Sciatic nerve (tissue), 2 donors: ENCODE data around the gene DNAJC11. TPM values are rescaled to one million over a fixed set of nuclear protein-coding genes. Genes with fewer than 3 reads are reported as not detected.
"Not testable (repeated sequence)": the region's sequence is repeated elsewhere in the genome, so short reads cannot be mapped to it uniquely, and the experiment has no call there.

Experiments used
- ATAC-seq: fragments of 200-7000 bp; cut with Tn5 transposase; one replicate; pipeline ENCODE4 v1.9.1; 2020; ENCODE audit warnings: mild to moderate bottlenecking, moderate library complexity
- DNase-seq: peaks from one replicate; pipeline ENCODE4 v3.0.0-alpha.2; 2020; ENCODE audit warnings: low spot score
- intact Hi-C: fragments of 100-400 bp; cut with DNase I; formaldehyde crosslinking; loops from one replicate; pipeline ENCODE4 v1.14.2; 2022
- total RNA-seq: library from RNA; stranded (reverse); fragmentation: NEBNext Ultra II Directional; extraction: Animal tissue kit (Norgen Biotek cat#: 25700); gene quantifications from one replicate; pipeline ENCODE4 v1.2.1, GENCODE V29; 2021
- donor health status: DM: no; HTN: no; CAD: no.
- donor health status: DM: no; HTN: no; CAD: no.

DNAJC11 gene
- 38.7 TPM for total RNA-seq

- ATAC-seq (peak; percentile 96), DNase-seq (peak; percentile 92)
- intact Hi-C loops, result no loop called here
Observed at GRCh38 chr1:6701437-6702153, at the start of gene DNAJC11. Gene DNAJC11 (minus strand): TSS chr1:6701816. CDS start chr1:6701800, 16 bp downstream.

- intact Hi-C loops, result no loop called here
- DNase-seq (no peak), ATAC-seq (no peak)
Observed at GRCh38 chr1:6750490-6750889, 48.9 kb upstream of the DNAJC11 start.

GRCh38 chr1:6747674-6748073, 46.1 kb upstream of the DNAJC11 start:
- no peak for DNase-seq
- intact Hi-C loops, result no loop called here
- no peak for ATAC-seq

GRCh38 chr1:6745073-6745472, 43.5 kb upstream of the DNAJC11 start:
- no peak for ATAC-seq
- no peak for DNase-seq
- intact Hi-C loops, result no loop called here

- peak; percentile 63 for DNase-seq
- intact Hi-C loops, result no loop called here
- peak; percentile 89 for ATAC-seq
Observed at GRCh38 chr1:6743189-6744101, 41.8 kb upstream of the DNAJC11 start.

- intact Hi-C loops, ATAC-seq, DNase-seq: not testable (repeated sequence)
Observed at GRCh38 chr1:6742676-6743188, 41.1 kb upstream of the DNAJC11 start.

- DNase-seq, result no peak
- no peak for ATAC-seq
- intact Hi-C loops, result no loop called here
Observed at GRCh38 chr1:6738987-6739676, 37.5 kb upstream of the DNAJC11 start.

GRCh38 chr1:6732942-6733341, 31.3 kb upstream of the DNAJC11 start:
- ATAC-seq (no peak), DNase-seq (no peak)
- intact Hi-C loops, result no loop called here

- ATAC-seq (no peak), DNase-seq (no peak)
- intact Hi-C loops, result no loop called here
Observed at GRCh38 chr1:6731905-6732304, 30.3 kb upstream of the DNAJC11 start.

- intact Hi-C loops, result no loop called here
- ATAC-seq (no peak), DNase-seq (no peak)
Observed at GRCh38 chr1:6730880-6731279, 29.3 kb upstream of the DNAJC11 start.

GRCh38 chr1:6730473-6730872, 28.9 kb upstream of the DNAJC11 start:
- intact Hi-C loops, result no loop called here
- DNase-seq, result no peak
- ATAC-seq, result no peak

GRCh38 chr1:6727535-6727934, 25.9 kb upstream of the DNAJC11 start:
- ATAC-seq (no peak), DNase-seq (no peak)
- intact Hi-C loops, result loop anchor here (10.0 kb wide), 1 partner anchor 337 kb away; no protein-coding TSS in a partner anchor

GRCh38 chr1:6726253-6726652, 24.6 kb upstream of the DNAJC11 start:
- intact Hi-C loops, result loop anchor here (10.0 kb wide), 1 partner anchor 339 kb away; no protein-coding TSS in a partner anchor
- no peak for DNase-seq
- no peak for ATAC-seq

- ATAC-seq (no peak), DNase-seq (no peak)
- intact Hi-C loops, result loop anchor here (10.0 kb wide), 1 partner anchor 340 kb away; no protein-coding TSS in a partner anchor
Observed at GRCh38 chr1:6724517-6725141, 23.0 kb upstream of the DNAJC11 start.

- ATAC-seq (no peak), DNase-seq (no peak)
- intact Hi-C loops, result loop anchor here (10.0 kb wide), 1 partner anchor 341 kb away; no protein-coding TSS in a partner anchor
Observed at GRCh38 chr1:6723621-6724428, 22.2 kb upstream of the DNAJC11 start.

GRCh38 chr1:6711174-6711573, 9.6 kb upstream of the DNAJC11 start:
- DNase-seq (no peak), ATAC-seq (no peak)
- intact Hi-C loops, result loop anchor here (10.0 kb wide), 1 partner anchor 934 kb away; no protein-coding TSS in a partner anchor

GRCh38 chr1:6704746-6705145, 3.1 kb upstream of the DNAJC11 start:
- no peak for ATAC-seq
- intact Hi-C loops, result no loop called here
- peak; percentile 25 for DNase-seq

- DNase-seq (no peak), ATAC-seq (no peak)
- intact Hi-C loops, result no loop called here
Observed at GRCh38 chr1:6703016-6703415, 1.4 kb upstream of the DNAJC11 start.
